Upper lobe of right lung (tissue), 1 donor: ENCODE data around the gene CAVIN2. TPM values are rescaled to one million over a fixed set of nuclear protein-coding genes. Genes with fewer than 3 reads are reported as not detected.

Source experiments
- ATAC-seq: fragments of 200-7000 bp; cut with Tn5 transposase; one replicate; pipeline ENCODE4 v1.9.1; 2020; ENCODE audit warnings: mild to moderate bottlenecking, moderate library complexity
- DNase-seq: peaks from one replicate; pipeline ENCODE4 v3.0.0-alpha.2; 2020
- H3K27ac ChIP-seq: fragments of 200-600 bp; one replicate; pipeline ENCODE4 v1.8.0; 2022
- H3K27me3 ChIP-seq: fragments of 200-600 bp; one replicate; pipeline ENCODE4 v1.8.0; 2022; ENCODE audit warnings: mild to moderate bottlenecking
- H3K36me3 ChIP-seq: fragments of 200-600 bp; one replicate; pipeline ENCODE4 v1.8.0; 2022
- H3K4me1 ChIP-seq: fragments of 200-600 bp; one replicate; pipeline ENCODE4 v1.8.0; 2022
- H3K4me3 ChIP-seq: fragments of 200-600 bp; one replicate; pipeline ENCODE4 v1.8.0; 2022; ENCODE audit warnings: mild to moderate bottlenecking
- H3K9me3 ChIP-seq: fragments of 200-600 bp; one replicate; pipeline ENCODE4 v1.8.0; 2022
- intact Hi-C: fragments of 100-400 bp; cut with DNase I; formaldehyde crosslinking; loops from one replicate; pipeline ENCODE4 v1.11.0; 2022
- total RNA-seq: library from RNA; stranded (reverse); fragmentation: NEBNext Ultra II Directional; extraction: Animal tissue kit (Norgen Biotek cat#: 25700); gene quantifications from one replicate; pipeline ENCODE4 v1.2.1, GENCODE V29; 2021
- TF ChIP-seq, protein P1 (sequence below): fragments of 200-600 bp; IDR thresholded peaks from one replicate; pipeline ENCODE4 v1.8.0; 2022; ENCODE audit warnings: antibody characterized with exemption
- donor health status: DM: no; HTN: yes; CAD: no; lungs with severe emphysema.

The CAVIN2 gene
- total RNA-seq, 1 donor from 2014 or later, result 185 TPM

DNA sequence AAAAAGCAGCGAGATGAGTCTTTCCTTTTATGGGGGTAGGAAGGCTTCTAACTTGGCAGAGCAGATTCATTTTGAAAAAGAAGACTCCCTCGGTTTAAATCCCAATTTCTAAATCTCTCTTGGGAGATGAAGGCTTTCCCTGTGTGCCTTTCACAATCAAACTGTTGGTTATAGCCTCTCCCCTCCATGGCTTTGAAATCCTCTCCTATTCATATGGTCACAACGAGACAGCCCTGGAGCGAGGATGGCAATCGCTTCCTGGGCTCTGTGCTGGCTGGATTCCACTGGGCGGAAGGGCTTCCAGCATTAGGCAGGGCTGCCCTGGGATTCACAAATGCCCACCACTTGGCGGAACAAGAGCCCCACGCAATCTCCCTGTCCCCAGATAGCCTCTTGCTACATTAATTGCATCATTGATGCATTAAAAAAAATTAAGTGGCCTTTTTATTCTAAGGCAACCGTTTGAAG lies 1.6 kb downstream of the CAVIN2 start:
- Histone ChIP-seq H3K27ac (peak overlapping the region; percentile 90), H3K27me3 (no peaks in the 10 kb centered on the region), H3K4me3 (peak overlapping the region; percentile 63), H3K4me1 (peaks cover 16% of the 10 kb centered on the region), H3K36me3 (peaks cover 12% of the 10 kb centered on the region), H3K9me3 (no peaks in the 10 kb centered on the region)
- intact Hi-C loops, result no loop called here
- TF ChIP-seq, protein P1, sequence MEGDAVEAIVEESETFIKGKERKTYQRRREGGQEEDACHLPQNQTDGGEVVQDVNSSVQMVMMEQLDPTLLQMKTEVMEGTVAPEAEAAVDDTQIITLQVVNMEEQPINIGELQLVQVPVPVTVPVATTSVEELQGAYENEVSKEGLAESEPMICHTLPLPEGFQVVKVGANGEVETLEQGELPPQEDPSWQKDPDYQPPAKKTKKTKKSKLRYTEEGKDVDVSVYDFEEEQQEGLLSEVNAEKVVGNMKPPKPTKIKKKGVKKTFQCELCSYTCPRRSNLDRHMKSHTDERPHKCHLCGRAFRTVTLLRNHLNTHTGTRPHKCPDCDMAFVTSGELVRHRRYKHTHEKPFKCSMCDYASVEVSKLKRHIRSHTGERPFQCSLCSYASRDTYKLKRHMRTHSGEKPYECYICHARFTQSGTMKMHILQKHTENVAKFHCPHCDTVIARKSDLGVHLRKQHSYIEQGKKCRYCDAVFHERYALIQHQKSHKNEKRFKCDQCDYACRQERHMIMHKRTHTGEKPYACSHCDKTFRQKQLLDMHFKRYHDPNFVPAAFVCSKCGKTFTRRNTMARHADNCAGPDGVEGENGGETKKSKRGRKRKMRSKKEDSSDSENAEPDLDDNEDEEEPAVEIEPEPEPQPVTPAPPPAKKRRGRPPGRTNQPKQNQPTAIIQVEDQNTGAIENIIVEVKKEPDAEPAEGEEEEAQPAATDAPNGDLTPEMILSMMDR, result no peak
- peak; percentile 65 for DNase-seq
- peak; percentile 12 for ATAC-seq

DNA sequence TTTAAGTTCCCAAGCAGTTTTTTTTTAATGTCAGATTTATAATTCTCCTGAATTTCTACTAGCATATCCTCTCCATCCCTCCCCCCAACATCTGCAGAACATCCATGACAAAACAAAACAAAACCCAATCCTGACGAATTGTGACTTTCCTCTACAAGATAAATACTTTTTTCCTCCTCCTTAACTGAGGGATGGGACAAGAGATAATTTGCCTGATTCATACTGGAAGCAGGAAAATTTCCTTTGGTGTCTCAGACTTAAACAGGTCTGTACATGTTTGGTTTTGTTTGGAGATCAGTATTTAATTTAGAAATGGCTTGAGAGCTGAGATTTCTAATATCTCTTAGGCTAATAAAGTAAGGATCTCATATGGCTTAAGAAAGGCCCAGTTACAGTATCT lies 2.2 kb downstream of the CAVIN2 start:
- Histone ChIP-seq H3K4me3 (peak overlapping the region; percentile 63), H3K36me3 (peaks cover 12% of the 10 kb centered on the region), H3K27ac (peak overlapping the region; percentile 90), H3K9me3 (no peaks in the 10 kb centered on the region), H3K4me1 (peaks cover 22% of the 10 kb centered on the region), H3K27me3 (no peaks in the 10 kb centered on the region)
- ATAC-seq (no peak), DNase-seq (no peak)
- TF ChIP-seq, protein P1, result no peak
- intact Hi-C loops, result no loop called here

DNA sequence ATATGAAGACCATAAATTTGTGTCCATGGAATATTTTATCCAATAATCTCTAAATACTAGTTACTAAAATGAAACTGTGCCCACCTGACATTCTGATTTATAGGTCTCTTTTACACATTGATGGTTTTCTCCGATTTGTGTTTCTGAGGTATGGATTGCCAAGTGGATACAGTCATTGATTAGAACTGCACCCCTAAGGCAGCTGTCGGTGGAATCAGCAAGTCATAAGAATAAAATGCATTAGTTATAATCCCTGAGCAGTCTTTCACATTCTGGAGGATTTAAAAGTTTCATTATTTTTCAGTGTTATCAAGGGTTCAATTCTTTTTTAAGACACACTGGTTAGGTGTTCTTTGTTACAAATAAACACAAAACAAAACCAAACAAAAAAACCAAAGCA lies 6.0 kb downstream of the CAVIN2 start:
- H3K9me3 ChIP-seq, result no peaks in the 10 kb centered on the region
- no peaks in the 10 kb centered on the region for H3K27me3 ChIP-seq
- intact Hi-C loops, result no loop called here
- H3K36me3 ChIP-seq, result peaks cover 17% of the 10 kb centered on the region
- DNase-seq (no peak), ATAC-seq (no peak)
- H3K4me3 ChIP-seq, result peak overlapping the region; percentile 63
- no peak overlapping the region for H3K27ac ChIP-seq
- H3K4me1 ChIP-seq, result peaks cover 28% of the 10 kb centered on the region
- TF ChIP-seq, protein P1, result no peak

DNA sequence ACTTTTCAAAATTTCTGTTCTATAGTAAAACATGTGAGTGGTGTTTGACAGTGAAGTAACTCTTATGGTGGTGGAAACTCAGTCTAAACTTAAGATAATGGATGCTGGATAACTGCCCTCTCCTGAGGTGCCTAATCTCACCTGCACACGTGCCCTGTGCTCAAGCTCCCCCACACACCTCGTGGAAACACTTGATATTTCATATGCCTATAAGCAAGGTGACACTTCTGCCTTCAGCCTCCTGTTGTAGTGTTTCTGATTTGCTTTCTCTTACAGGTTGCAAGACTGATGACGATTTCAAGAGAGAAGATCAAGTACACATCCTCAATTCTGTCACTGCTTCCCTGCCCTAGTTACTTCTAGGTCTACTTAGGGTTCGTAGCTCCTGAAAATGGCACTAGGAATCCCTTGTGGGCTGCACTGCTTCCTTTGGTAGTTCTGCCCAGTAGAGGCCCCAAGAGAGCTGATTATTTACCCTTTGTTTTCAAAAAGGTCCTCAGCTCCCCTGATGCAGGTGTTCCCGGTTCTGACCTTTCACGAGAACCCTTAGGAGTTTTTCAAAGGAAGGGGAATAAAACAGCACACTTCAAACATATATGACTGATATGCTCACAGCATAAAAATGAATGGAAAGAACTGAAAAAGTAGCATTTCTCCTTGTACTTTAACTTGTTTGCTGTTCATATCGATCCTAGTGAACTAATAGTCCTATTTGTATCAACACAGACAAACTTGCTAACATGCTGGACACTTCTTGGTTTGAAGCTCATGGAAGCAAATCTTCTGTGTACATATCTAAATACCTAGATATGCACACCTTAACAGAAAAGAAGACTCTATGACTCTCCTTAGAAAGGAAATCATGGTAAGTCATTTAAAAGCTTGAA lies 6.7 kb downstream of the CAVIN2 start:
- intact Hi-C loops, result no loop called here
- H3K4me1 ChIP-seq, result peaks cover 28% of the 10 kb centered on the region
- DNase-seq (no peak), ATAC-seq (peak; percentile 26)
- TF ChIP-seq, protein P1, result no peak
- H3K36me3 ChIP-seq, result peaks cover 24% of the 10 kb centered on the region
- H3K27ac ChIP-seq, result no peak overlapping the region
- H3K4me3 ChIP-seq, result peak overlapping the region; percentile 63
- no peaks in the 10 kb centered on the region for H3K9me3 ChIP-seq
- no peaks in the 10 kb centered on the region for H3K27me3 ChIP-seq

DNA sequence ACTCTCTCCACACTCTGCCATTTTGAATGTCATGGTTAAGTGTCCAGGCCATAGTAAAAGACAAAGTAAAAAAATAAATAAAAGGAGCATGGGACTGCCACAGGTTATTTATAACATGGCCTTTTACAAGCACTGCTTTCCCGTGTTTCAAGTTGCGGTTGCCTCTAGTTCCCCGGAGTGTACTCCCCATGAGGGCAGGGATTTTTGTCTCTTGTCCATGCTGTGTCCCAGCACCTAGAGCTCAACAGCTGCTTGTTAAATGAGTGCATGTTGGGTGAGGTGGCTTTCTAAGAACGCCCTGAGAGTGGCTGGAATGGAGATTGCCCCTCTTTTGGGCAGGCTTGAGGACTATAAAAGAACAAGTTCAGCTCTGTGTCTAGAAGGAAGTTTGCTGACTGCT lies 8.4 kb downstream of the CAVIN2 start:
- Histone ChIP-seq H3K9me3 (no peaks in the 10 kb centered on the region), H3K4me3 (no peak overlapping the region), H3K4me1 (peaks cover 28% of the 10 kb centered on the region), H3K36me3 (peaks cover 35% of the 10 kb centered on the region), H3K27ac (no peak overlapping the region), H3K27me3 (no peaks in the 10 kb centered on the region)
- intact Hi-C loops, result no loop called here
- TF ChIP-seq, protein P1, result no peak
- no peak for DNase-seq
- no peak for ATAC-seq
